HCT116 (cell line): ENCODE measurements around the gene DEF6. TPM values are rescaled to one million over a fixed set of nuclear protein-coding genes. Genes with fewer than 3 reads are reported as not detected.

Experiments used
- ATAC-seq: fragments of 200-7000 bp; cut with Tn5 transposase; 2 replicates; pipeline ENCODE4 v1.9.1; 2020; ENCODE audit warnings: mild to moderate bottlenecking, moderate library complexity
- BruUV-seq: library from RNA; stranded (reverse); fragments of 400-500 nt; replicated peaks from 2 replicates; lab custom pipeline; 2021; lab: Mats Ljungman, UMichigan
- CTCF ChIA-PET: fragments of 300-600 bp; sonication (Branson Sonifier 250); formaldehyde crosslinking; loops from one replicate; lab custom pipeline; 2021; ENCODE audit warnings: antibody characterized with exemption; lab: Charles Lee
- POLR2A ChIA-PET: fragments of 300-600, 350-600 bp; sonication (Branson Sonifier 250); formaldehyde crosslinking; loops from one replicate; lab custom pipeline; 2021; ENCODE audit warnings: antibody characterized with exemption; lab: Charles Lee
- RAD21 ChIA-PET, 2 experiments: fragments of 300-600 bp; sonication (Branson Sonifier 250); formaldehyde crosslinking; loops; one replicate each; lab custom pipeline; 2023; ENCODE audit warnings: low total read pairs in 2 of 2; ENCODE audit not compliant: uncharacterized antibody in 2 of 2, unreplicated experiment in 2 of 2, low non-redundant PET in 1 of 2; lab: Charles Lee
- DNase-seq: peaks from one replicate; pipeline ENCODE4 v3.0.0-alpha.2; 2010; ENCODE audit warnings: low read depth, low spot score
- H2AFZ ChIP-seq: fragments of 200-600 bp; shearing (Covaris generic), sonication (generic); 2 replicates; pipeline ENCODE4 v1.6.1; 2017; ENCODE audit warnings: low read depth, mixed run types, mixed read lengths, antibody characterized with exemption, low read length; ENCODE audit not compliant: poor library complexity, severe bottlenecking
- H3K27ac ChIP-seq: 2 replicates; pipeline ENCODE4 v1.5.1; 2012; ENCODE audit warnings: low read depth, low read length
- H3K27me3 ChIP-seq: fragments of 200-600 bp; sonication (generic); 2 replicates; pipeline ENCODE4 v1.6.1; 2016; ENCODE audit warnings: mixed run types, low read length, mixed read lengths; ENCODE audit not compliant: insufficient read depth
- H3K36me3 ChIP-seq, 2 experiments: fragments of 200-500 bp in 1 of 2; fragments of 200-600 bp in 1 of 2; sonication (Bioruptor generic) in 1 of 2; sonication (generic) in 1 of 2; 2 replicates each; pipeline versions ENCODE4 v1.5.1 to v1.6.1; 2014 to 2016; ENCODE audit warnings: low read length in 2 of 2, inconsistent platforms in 1 of 2, mixed read lengths in 1 of 2, mixed run types in 1 of 2; ENCODE audit not compliant: insufficient read depth in 2 of 2, control insufficient read depth in 1 of 2
- H3K4me1 ChIP-seq, 2 experiments: fragments of 200-600 bp in 1 of 2; sonication (generic) in 1 of 2; 2 replicates each; pipeline versions ENCODE4 v1.5.1 to v1.6.1; 2012 to 2017; ENCODE audit warnings: low read length in 2 of 2, inconsistent platforms in 1 of 2, mild to moderate bottlenecking in 1 of 2, mixed read lengths in 1 of 2, mixed run types in 1 of 2, moderate library complexity in 1 of 2; ENCODE audit not compliant: insufficient read depth in 2 of 2, control insufficient read depth in 1 of 2
- H3K4me2 ChIP-seq: fragments of 200-600 bp; sonication (generic); 2 replicates; pipeline ENCODE4 v1.6.1; 2017; ENCODE audit warnings: mixed run types, low read length, mixed read lengths
- H3K4me3 ChIP-seq, 2 experiments: fragments of 200-600 bp in 1 of 2; sonication (generic) in 1 of 2; replicated peaks in 1 of 2; 2 replicates each; pipeline ENCODE4 v1.5.1; 2011 to 2016; ENCODE audit warnings: low read length in 2 of 2, control low read depth in 1 of 2, low read depth in 1 of 2, mild to moderate bottlenecking in 1 of 2, mixed read lengths in 1 of 2, mixed run types in 1 of 2
- H3K79me2 ChIP-seq: fragments of 200-600 bp; sonication (generic); 2 replicates; pipeline ENCODE4 v1.6.1; 2017; ENCODE audit warnings: mild to moderate bottlenecking, mixed run types, low read length, moderate library complexity, mixed read lengths; ENCODE audit not compliant: insufficient read depth
- H3K9ac ChIP-seq: fragments of 200-600 bp; sonication (generic); 2 replicates; pipeline ENCODE4 v1.6.1; 2016; ENCODE audit warnings: low read length, mixed read lengths
- H3K9me2 ChIP-seq: fragments of 200-600 bp; sonication (generic), shearing (Covaris generic); 2 replicates; pipeline ENCODE4 v1.6.1; 2017; ENCODE audit warnings: mixed run types, mild to moderate bottlenecking, moderate library complexity; ENCODE audit not compliant: insufficient read depth
- H3K9me3 ChIP-seq, 2 experiments: fragments of 200-500 bp in 1 of 2; fragments of 200-600 bp in 1 of 2; sonication (Bioruptor generic) in 1 of 2; sonication (generic) in 1 of 2; 2 replicates each; pipeline ENCODE4 v1.6.1; 2014 to 2017; ENCODE audit warnings: low read length in 2 of 2, mixed read lengths in 2 of 2, inconsistent platforms in 1 of 2, low read depth in 1 of 2, mild to moderate bottlenecking in 1 of 2, mixed run types in 1 of 2, moderate library complexity in 1 of 2; ENCODE audit not compliant: control insufficient read depth in 1 of 2, insufficient read depth in 1 of 2
- H4K20me1 ChIP-seq: fragments of 200-600 bp; sonication (generic), shearing (Covaris generic); 2 replicates; pipeline ENCODE4 v1.6.1; 2017; ENCODE audit warnings: mixed run types, mild to moderate bottlenecking, moderate library complexity; ENCODE audit not compliant: insufficient read depth
- ATF3 ChIP-seq: IDR thresholded peaks from 2 replicates; pipeline ENCODE4 v1.6.1; 2012
- CBX3 ChIP-seq: IDR thresholded peaks from 2 replicates; pipeline ENCODE4 v1.6.1; 2012; ENCODE audit warnings: low read depth
- CEBPB ChIP-seq: IDR thresholded peaks from 2 replicates; pipeline ENCODE4 v1.6.1; 2012; ENCODE audit warnings: low read depth
- CTCF ChIP-seq, 3 experiments: fragments of 200-600 bp in 1 of 3; sonication (generic) in 1 of 3; IDR thresholded peaks in 2 of 3; conservative IDR thresholded peaks in 1 of 3; 2 replicates each; pipeline ENCODE4 v1.5.1; 2012 to 2017; ENCODE audit warnings: low read depth in 2 of 3, low read length in 2 of 3, antibody characterized with exemption in 1 of 3, borderline replicate concordance in 1 of 3, control low read depth in 1 of 3, mild to moderate bottlenecking in 1 of 3, mixed read lengths in 1 of 3, mixed run types in 1 of 3, moderate library complexity in 1 of 3; ENCODE audit not compliant: insufficient read depth in 1 of 3
- EGR1 ChIP-seq: IDR thresholded peaks from 2 replicates; pipeline ENCODE4 v1.6.1; 2012; ENCODE audit warnings: low read depth
- ELF1 ChIP-seq: IDR thresholded peaks from 2 replicates; pipeline ENCODE4 v1.6.1; 2012; ENCODE audit warnings: low read depth, borderline replicate concordance
- EZH2 ChIP-seq: fragments of 200-600 bp; sonication (generic); IDR thresholded peaks from 2 replicates; pipeline ENCODE4 v1.6.1; 2017; ENCODE audit warnings: antibody characterized with exemption, mixed run types
- EZH2phosphoT487 ChIP-seq: fragments of 200-600 bp; IDR thresholded peaks from 2 replicates; pipeline ENCODE4 v1.6.1; 2018; ENCODE audit warnings: antibody characterized with exemption, borderline replicate concordance
- FOSL1 ChIP-seq: IDR thresholded peaks from 2 replicates; pipeline ENCODE4 v1.6.1; 2012; ENCODE audit warnings: low read depth
- JUND ChIP-seq: IDR thresholded peaks from 2 replicates; pipeline ENCODE4 v1.6.1; 2012
- MAX ChIP-seq: IDR thresholded peaks from 2 replicates; pipeline ENCODE4 v1.6.1; 2012
- POLR2AphosphoS5 ChIP-seq: IDR thresholded peaks from 2 replicates; pipeline ENCODE4 v1.6.1; 2011; ENCODE audit warnings: mild to moderate bottlenecking, low read depth, low read length, moderate library complexity
- RAD21 ChIP-seq: IDR thresholded peaks from 2 replicates; pipeline ENCODE4 v1.6.1; 2012; ENCODE audit warnings: low read depth, mild to moderate bottlenecking
- REST ChIP-seq: IDR thresholded peaks from 2 replicates; pipeline ENCODE4 v1.6.1; 2012; ENCODE audit warnings: low read depth
- SIN3A ChIP-seq: IDR thresholded peaks from 2 replicates; pipeline ENCODE4 v1.6.1; 2012; ENCODE audit warnings: low read depth
- SP1 ChIP-seq: IDR thresholded peaks from 2 replicates; pipeline ENCODE4 v1.6.1; 2012; ENCODE audit warnings: low read depth
- SRF ChIP-seq: IDR thresholded peaks from 2 replicates; pipeline ENCODE4 v1.6.1; 2012; ENCODE audit warnings: low read depth
- TCF7L2 ChIP-seq: IDR thresholded peaks from 2 replicates; pipeline ENCODE4 v1.7.0; 2011; ENCODE audit warnings: borderline replicate concordance, inconsistent platforms; ENCODE audit not compliant: insufficient read depth, insufficient read length; ENCODE audit errors: extremely low read depth
- YY1 ChIP-seq: IDR thresholded peaks from 2 replicates; pipeline ENCODE4 v1.6.1; 2011; ENCODE audit warnings: low read length, low read depth, moderate library complexity, mild to moderate bottlenecking; ENCODE audit not compliant: insufficient replicate concordance; ENCODE audit errors: extremely low read depth
- ZFX ChIP-seq: fragments of 450-650 bp; IDR thresholded peaks from 2 replicates; pipeline ENCODE4 v1.6.1; 2017
- ZNF274 ChIP-seq: fragments of 200-500 bp; sonication (Bioruptor generic); IDR thresholded peaks from 2 replicates; pipeline ENCODE4 v1.6.1; 2014; ENCODE audit warnings: mild to moderate bottlenecking, low read depth, low read length, inconsistent platforms
- intact Hi-C: fragments of 100-400 bp; cut with micrococcal nuclease; formaldehyde crosslinking; loops from 2 replicates; pipeline ENCODE4 v1.10.0; 2022
- total RNA-seq: library from RNA; stranded (reverse); gene quantifications from one replicate; pipeline ENCODE4 v1.2.1, GENCODE V29; 2021; ENCODE audit not compliant: unreplicated experiment

DEF6 gene
- total RNA-seq, 1 experiment from 2014 or later = 40.4 TPM

- peak overlapping the region; percentile 76 for H3K4me2 ChIP-seq
- ChIA-PET RAD21 (no interaction called here), POLR2A (interaction anchor here (1.2 to 1.6 kb wide), 2 partner anchors 29 to 30 kb away, joined by 3 to 4 read pairs; no protein-coding TSS in a partner anchor), CTCF (interaction anchor here (1.1 kb wide), 1 partner anchor 28 kb away, joined by 4 read pairs; the partner anchor contains the start of gene PPARD)
- ATAC-seq = peak; percentile 65
- no peaks in the 10 kb centered on the region for H3K9me2 ChIP-seq
- intact Hi-C loops = no loop called here
- DNase-seq = peak; percentile 73
- no peak overlapping the region for H2AFZ ChIP-seq
- peak overlapping the region; percentile 60 for H3K9ac ChIP-seq
- H3K27me3 ChIP-seq = no peaks in the 10 kb centered on the region
- H3K27ac ChIP-seq = peak overlapping the region; percentile 68
- H3K4me3 ChIP-seq = peak overlapping the region; percentile 15 to 30
- H4K20me1 ChIP-seq = no peaks in the 10 kb centered on the region
- peaks cover 58 to 67% of the 10 kb centered on the region in 2 experiments for H3K4me1 ChIP-seq
- no peaks in the 10 kb centered on the region for H3K9me3 ChIP-seq
- H3K79me2 ChIP-seq = peaks cover 68% of the 10 kb centered on the region
- BruUV-seq = TSS peak; percentile 97
- no peaks in the 10 kb centered on the region; a peak in 1 of 4 replicates for H3K36me3 ChIP-seq
- TF ChIP-seq CEBPB (peak; percentile 95), EZH2phosphoT487 (no peak), CBX3 (peak; percentile 85; the same call in 1 of the 2 replicates), FOSL1 (peak; percentile 87), MAX (peak; percentile 96), REST (no peak), ZFX (no peak), ZNF274 (no peak), ATF3 (no peak), EGR1 (peak; percentile 55), YY1 (peak; percentile 24), SP1 (peak; percentile 95), CTCF (IDR thresholded peaks at IDR 0.05 in 2 of 3, conservative IDR thresholded peaks at IDR 0.05 in 1 of 3; ENCODE audit: borderline replicate concordance in 1 of 3, insufficient read depth in 1 of 3, low read depth in 2 of 3, low read length in 2 of 3) (no peak), TCF7L2 (no peak), RAD21 (no peak), JUND (peak; percentile 90), SIN3A (peak; percentile 73; the same call in 1 of the 2 replicates), ELF1 (peak; percentile 56), EZH2 (no peak), POLR2AphosphoS5 (peak; percentile 63), SRF (no peak)
Observed at GRCh38 chr6:35370124-35370741, 72.6 kb downstream of the DEF6 start.
